Stimulated activated CD4-positive, alpha-beta T cell treated with anti-CD3 and anti-CD28 coated beads, Interleukin-4, amount 100 ng/mL, for 24 hours (primary cell): Measurements from ENCODE around the gene SERTAD3.
"Not testable (repeated sequence)": the region's sequence is repeated elsewhere in the genome, so short reads cannot be mapped to it uniquely, and the experiment has no call there.

ENCODE experiments used
- DNase-seq: peaks from one replicate; pipeline ENCODE4 v3.0.0-alpha.2; 2020

Gene SERTAD3

GRCh38 chr19:40424637-40425449, 19.3 kb downstream of the SERTAD3 start:
- no peak for DNase-seq

GRCh38 chr19:40423938-40424337, 20.2 kb downstream of the SERTAD3 start:
- no peak for DNase-seq

- DNase-seq, result no peak
Measured at GRCh38 chr19:40422748-40423566, 21.2 kb downstream of the SERTAD3 start.

GRCh38 chr19:40421993-40422747, 22.0 kb downstream of the SERTAD3 start:
- DNase-seq, result no peak

- peak; percentile 72 for DNase-seq
Measured at GRCh38 chr19:40420766-40421765, 23.1 kb downstream of the SERTAD3 start.

GRCh38 chr19:40420451-40420765, 23.7 kb downstream of the SERTAD3 start:
- DNase-seq, result no peak

GRCh38 chr19:40419780-40420179, 24.4 kb downstream of the SERTAD3 start:
- no peak for DNase-seq

GRCh38 chr19:40419066-40419612, 25.0 kb downstream of the SERTAD3 start:
- no peak for DNase-seq

- no peak for DNase-seq
Measured at GRCh38 chr19:40418040-40418439, 26.1 kb downstream of the SERTAD3 start.

GRCh38 chr19:40417643-40417981, 26.5 kb downstream of the SERTAD3 start:
- DNase-seq, result no peak

GRCh38 chr19:40416918-40417642, 27.1 kb downstream of the SERTAD3 start:
- no peak for DNase-seq

- no peak for DNase-seq
Measured at GRCh38 chr19:40415768-40416167, 28.4 kb downstream of the SERTAD3 start.

- no peak for DNase-seq
Measured at GRCh38 chr19:40414542-40415535, 29.3 kb downstream of the SERTAD3 start.

- no peak for DNase-seq
Measured at GRCh38 chr19:40413291-40413845, 30.8 kb downstream of the SERTAD3 start, which contains the start of gene PRX. PRX (minus strand) TSS chr19:40413378; CDS start chr19:40407932, 5,446 bp downstream.

- DNase-seq, result no peak
Measured at GRCh38 chr19:40412866-40413265, 31.3 kb downstream of the SERTAD3 start.

GRCh38 chr19:40411958-40412499, 32.1 kb downstream of the SERTAD3 start:
- no peak for DNase-seq

GRCh38 chr19:40411125-40411842, 32.9 kb downstream of the SERTAD3 start:
- DNase-seq, result no peak

GRCh38 chr19:40410030-40410389, 34.1 kb downstream of the SERTAD3 start:
- no peak for DNase-seq

GRCh38 chr19:40408598-40408925, 35.6 kb downstream of the SERTAD3 start:
- DNase-seq, result not testable (repeated sequence)
